Stimulated activated naive B cell treated with anti-CD40 and anti-IgM and Interleukin-4, amounts not matched to agents 10 μg/mL and 1 μg/mL and 100 μg/mL, for 72 hours (primary cell): ENCODE data around the gene GANAB.
A peak's percentile ranks its signal among the peaks of the same experiment; 100 is the strongest.
"Not testable (repeated sequence)": the region's sequence is repeated elsewhere in the genome, so short reads cannot be mapped to it uniquely, and the experiment has no call there.

Source experiments
- ATAC-seq, 2 donors: fragments of 150-1000 bp; cut with Tn5 transposase; replicated peaks; 2 replicates each; pipeline ENCODE4 v1.10.0; 2021; ENCODE audit warnings: moderate library complexity in 1 of 2
- DNase-seq: peaks from one replicate; pipeline ENCODE4 v3.0.0; 2021
- H3K27ac Mint-ChIP-seq: one replicate; pipeline ENCODE4 v1.8.0; 2022; ENCODE audit warnings: mild to moderate bottlenecking, mixed read lengths
- H3K27me3 Mint-ChIP-seq, 2 donors: one replicate each; pipeline ENCODE4 v1.8.0; 2022; ENCODE audit warnings: mixed read lengths in 2 of 2
- H3K36me3 Mint-ChIP-seq, 2 donors: one replicate each; pipeline ENCODE4 v1.8.0; 2022; ENCODE audit warnings: mixed read lengths in 2 of 2, mild to moderate bottlenecking in 1 of 2
- H3K4me1 Mint-ChIP-seq, 2 donors: one replicate each; pipeline ENCODE4 v1.8.0; 2022; ENCODE audit warnings: mixed read lengths in 2 of 2, mild to moderate bottlenecking in 1 of 2
- H3K4me3 Mint-ChIP-seq, 2 donors: one replicate each; pipeline ENCODE4 v1.8.0; 2022; ENCODE audit warnings: mild to moderate bottlenecking in 2 of 2, mixed read lengths in 2 of 2, moderate library complexity in 1 of 2
- H3K9me3 Mint-ChIP-seq, 2 donors: one replicate each; pipeline ENCODE4 v1.8.0; 2022; ENCODE audit warnings: mixed read lengths in 2 of 2, mild to moderate bottlenecking in 1 of 2

The GANAB gene

DNA sequence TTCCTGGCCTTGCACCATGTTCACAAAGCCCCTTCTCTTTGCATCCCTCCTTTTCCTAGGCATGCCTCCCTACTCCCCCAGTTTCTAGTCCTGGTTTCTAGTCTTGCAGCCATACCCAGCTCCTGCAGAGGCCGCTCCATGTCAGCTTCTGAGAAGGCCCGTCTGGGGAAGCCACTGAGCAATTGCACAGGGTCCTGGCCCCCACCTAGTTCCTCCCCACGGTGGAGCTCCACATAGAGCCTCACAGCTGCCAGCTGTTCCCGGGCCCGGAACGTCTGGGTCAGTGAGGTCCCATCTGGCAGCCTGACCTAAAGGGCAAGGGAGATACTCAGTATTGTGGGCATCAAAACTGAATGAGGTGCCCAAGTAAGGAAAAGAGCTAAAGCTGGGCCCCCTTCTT, 30.3 kb upstream of the GANAB start:
- Mint-ChIP-seq H3K9me3 (no peaks in the 10 kb centered on the region), H3K4me3 (peak overlapping the region; percentile 49 to 96), H3K27ac (peak overlapping the region; percentile 25), H3K36me3 (peaks cover 28 to 40% of the 10 kb centered on the region in 2 donors), H3K4me1 (peaks cover 30 to 51% of the 10 kb centered on the region in 2 donors), H3K27me3 (no peaks in the 10 kb centered on the region)
- DNase-seq = no peak
- no peak for ATAC-seq

DNA sequence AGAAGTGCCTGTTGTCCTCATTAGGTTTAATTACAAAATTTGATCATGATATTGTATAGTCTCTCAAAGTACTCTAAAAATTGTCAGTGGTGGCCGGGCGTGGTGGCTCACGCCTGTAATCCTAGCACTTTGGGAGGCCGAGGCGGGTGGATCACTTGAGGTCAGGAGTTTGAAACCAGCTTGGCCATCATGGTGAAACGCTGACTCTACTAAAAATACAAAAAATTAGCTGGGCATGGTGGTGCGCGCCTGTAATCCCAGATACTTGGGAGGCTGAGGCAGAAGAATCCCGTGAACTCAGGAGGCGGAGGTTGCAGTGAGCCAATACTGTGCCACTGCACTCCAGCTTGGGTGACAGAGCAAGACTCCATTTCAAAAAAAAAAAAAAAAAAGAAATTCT, 29.0 kb upstream of the GANAB start:
- H3K9me3 Mint-ChIP-seq, ATAC-seq, DNase-seq, H3K27me3 Mint-ChIP-seq, H3K4me3 Mint-ChIP-seq: not testable (repeated sequence)
- H3K4me1 Mint-ChIP-seq = peaks cover 26 to 51% of the 10 kb centered on the region in 2 donors
- H3K27ac Mint-ChIP-seq = peak overlapping the region; percentile 39
- H3K36me3 Mint-ChIP-seq = peaks cover 30 to 52% of the 10 kb centered on the region in 2 donors

DNA sequence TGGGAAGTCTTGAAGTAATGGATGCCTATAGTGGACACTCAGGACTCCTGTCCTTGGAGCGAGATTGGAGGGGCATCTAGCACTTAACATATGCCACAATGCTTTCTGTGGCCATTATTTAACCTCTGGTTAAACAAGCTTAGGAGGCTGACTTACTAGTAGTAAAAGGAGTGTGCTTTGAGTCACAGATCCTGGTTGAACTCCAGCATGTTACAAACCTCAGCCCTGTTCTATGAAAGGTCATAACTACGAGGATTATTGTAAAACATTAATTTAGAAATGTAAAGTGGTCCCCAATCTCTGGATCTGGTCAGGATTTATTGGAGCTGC, 26.7 kb upstream of the GANAB start:
- H3K4me3 Mint-ChIP-seq = peak overlapping the region; percentile 97 to 99
- no peaks in the 10 kb centered on the region for H3K27me3 Mint-ChIP-seq
- DNase-seq (no peak), ATAC-seq (no peak)
- peaks cover 33 to 55% of the 10 kb centered on the region in 2 donors for H3K36me3 Mint-ChIP-seq
- peak overlapping the region; percentile 98 for H3K27ac Mint-ChIP-seq
- H3K4me1 Mint-ChIP-seq = peaks cover 25 to 58% of the 10 kb centered on the region in 2 donors
- H3K9me3 Mint-ChIP-seq = no peaks in the 10 kb centered on the region

DNA sequence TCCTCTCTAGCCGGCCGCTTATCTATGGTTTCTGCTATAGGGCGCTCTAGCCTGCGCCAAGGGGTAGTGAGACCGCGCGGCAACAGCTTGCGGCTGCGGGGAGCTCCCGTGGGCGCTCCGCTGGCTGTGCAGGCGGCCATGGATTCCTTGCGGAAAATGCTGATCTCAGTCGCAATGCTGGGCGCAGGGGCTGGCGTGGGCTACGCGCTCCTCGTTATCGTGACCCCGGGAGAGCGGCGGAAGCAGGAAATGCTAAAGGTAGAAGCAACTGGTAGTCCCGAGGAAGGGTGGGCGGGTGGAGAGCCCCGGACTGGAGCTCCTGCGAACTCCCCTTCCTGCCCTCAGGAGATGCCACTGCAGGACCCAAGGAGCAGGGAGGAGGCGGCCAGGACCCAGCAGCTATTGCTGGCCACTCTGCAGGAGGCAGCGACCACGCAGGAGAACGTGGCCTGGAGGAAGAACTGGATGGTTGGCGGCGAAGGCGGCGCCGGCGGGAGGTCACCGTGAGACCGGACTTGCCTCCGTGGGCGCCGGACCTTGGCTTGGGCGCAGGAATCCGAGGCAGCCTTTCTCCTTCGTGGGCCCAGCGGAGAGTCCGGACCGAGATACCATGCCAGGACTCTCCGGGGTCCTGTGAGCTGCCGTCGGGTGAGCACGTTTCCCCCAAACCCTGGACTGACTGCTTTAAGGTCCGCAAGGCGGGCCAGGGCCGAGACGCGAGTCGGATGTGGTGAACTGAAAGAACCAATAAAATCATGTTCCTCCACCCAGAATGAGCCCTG, 25.4 kb upstream of the GANAB start, which contains the start of the genes LBHD1 and UQCC3:
TSS of gene LBHD1 (minus strand) at position 660 of the 782 bp plus-strand sequence. CDS start 2,236 bp downstream, outside the sequence.
TSS of gene UQCC3 (plus strand) at position 66 of the 782 bp plus-strand sequence. CDS start at position 139, 73 bp downstream.
- peaks cover 24 to 51% of the 10 kb centered on the region in 2 donors for H3K36me3 Mint-ChIP-seq
- ATAC-seq = peak; percentile 88 to 89
- H3K9me3 Mint-ChIP-seq = no peaks in the 10 kb centered on the region
- peak within 1 kb of the TSS; percentile 98 for H3K27ac Mint-ChIP-seq
- no peaks in the 10 kb centered on the region for H3K27me3 Mint-ChIP-seq
- H3K4me3 Mint-ChIP-seq = peak within 1 kb of the TSS; percentile 97 to 99
- DNase-seq = peak; percentile 79
- H3K4me1 Mint-ChIP-seq = peaks cover 19 to 56% of the 10 kb centered on the region in 2 donors

DNA sequence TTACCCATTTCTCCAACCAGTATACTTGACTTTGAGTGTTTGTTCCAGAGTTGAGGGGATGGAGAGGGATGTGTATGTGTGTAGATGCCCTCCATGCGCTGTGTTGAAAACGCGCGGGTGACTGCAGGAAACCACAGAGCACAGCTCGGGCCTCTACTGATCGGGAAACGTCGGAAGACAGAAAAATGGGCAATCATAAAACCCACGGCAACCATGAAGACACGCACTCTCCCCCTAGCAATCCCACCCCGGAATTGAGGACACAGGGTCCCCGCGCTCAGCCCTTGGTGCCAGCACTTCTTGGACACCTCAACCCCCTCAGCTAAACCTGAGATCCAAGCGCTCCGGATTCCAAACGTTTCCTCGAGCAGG, 24.8 kb upstream of the GANAB start:
- H3K36me3 Mint-ChIP-seq = peaks cover 27 to 52% of the 10 kb centered on the region in 2 donors
- H3K4me3 Mint-ChIP-seq = peak overlapping the region; percentile 97 to 99
- H3K9me3 Mint-ChIP-seq = no peaks in the 10 kb centered on the region
- peaks cover 24 to 58% of the 10 kb centered on the region in 2 donors for H3K4me1 Mint-ChIP-seq
- H3K27ac Mint-ChIP-seq = peak overlapping the region; percentile 98
- ATAC-seq (peak; percentile 7 to 13), DNase-seq (no peak)
- H3K27me3 Mint-ChIP-seq = no peaks in the 10 kb centered on the region

DNA sequence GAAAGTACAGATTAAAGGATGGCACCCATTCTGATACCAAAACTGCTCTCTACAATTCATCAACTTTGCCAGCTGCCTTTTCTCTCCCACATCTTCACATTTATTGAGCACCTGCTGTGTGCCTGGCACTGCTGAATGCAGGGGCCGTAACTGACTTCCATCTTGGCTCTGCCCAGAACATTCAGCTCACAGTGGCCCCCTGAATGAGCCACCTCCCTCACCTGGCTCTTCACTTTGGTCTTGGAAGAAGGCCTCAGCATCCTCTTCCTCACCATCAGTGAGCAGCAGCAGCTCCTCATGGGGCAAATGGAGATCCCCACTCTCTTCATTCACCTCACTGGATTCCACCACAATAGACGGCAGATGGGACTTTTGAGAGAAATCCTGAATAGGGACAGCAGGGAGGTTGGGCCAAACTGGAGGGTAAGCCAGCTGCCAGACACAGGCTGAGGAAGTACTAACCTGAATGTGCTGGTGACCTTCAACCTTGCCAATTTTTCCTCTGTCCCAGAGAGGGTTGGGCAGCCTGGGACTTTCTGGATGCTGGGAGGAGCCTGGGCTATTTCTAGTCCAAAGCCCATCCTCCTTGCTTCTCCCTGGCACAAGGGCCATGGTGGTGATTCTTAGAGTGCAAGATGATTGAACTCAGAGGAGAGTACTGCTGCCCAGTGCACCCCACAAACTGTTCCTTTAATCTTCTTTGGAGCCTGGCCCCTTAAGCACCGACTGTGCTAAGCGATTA, 23.2 kb upstream of the GANAB start:
- Mint-ChIP-seq H3K36me3 (peaks cover 34 to 57% of the 10 kb centered on the region in 2 donors), H3K27me3 (no peaks in the 10 kb centered on the region), H3K9me3 (no peaks in the 10 kb centered on the region), H3K27ac (peak overlapping the region; percentile 78), H3K4me1 (peaks cover 27 to 68% of the 10 kb centered on the region in 2 donors), H3K4me3 (peak overlapping the region; percentile 44 to 49)
- DNase-seq (no peak), ATAC-seq (no peak)

DNA sequence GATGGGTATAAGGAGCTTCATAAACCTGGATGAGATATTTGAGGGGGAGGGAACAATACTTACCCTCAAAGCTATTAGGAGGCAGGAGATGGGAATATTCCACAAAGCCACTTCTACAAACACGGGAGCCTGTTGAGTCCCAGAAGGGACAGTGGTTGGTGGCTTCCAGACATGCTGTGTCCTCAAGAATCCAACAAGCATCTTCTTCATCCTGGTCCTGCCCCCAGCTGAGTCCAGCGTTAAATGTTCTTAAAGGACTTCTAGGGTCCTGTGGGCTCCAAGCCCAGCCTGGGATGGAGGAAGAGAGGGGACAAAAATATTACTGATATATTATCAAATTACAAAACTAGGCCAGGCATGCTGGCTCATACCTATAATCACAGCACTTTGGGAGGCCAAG, 21.0 kb upstream of the GANAB start:
- Mint-ChIP-seq H3K27ac (peak overlapping the region; percentile 99), H3K4me3 (peak overlapping the region; percentile 97 to 100), H3K36me3 (peaks cover 39 to 62% of the 10 kb centered on the region in 2 donors), H3K9me3 (no peaks in the 10 kb centered on the region), H3K4me1 (peaks cover 28 to 66% of the 10 kb centered on the region in 2 donors), H3K27me3 (no peaks in the 10 kb centered on the region)
- ATAC-seq (no peak), DNase-seq (no peak)

DNA sequence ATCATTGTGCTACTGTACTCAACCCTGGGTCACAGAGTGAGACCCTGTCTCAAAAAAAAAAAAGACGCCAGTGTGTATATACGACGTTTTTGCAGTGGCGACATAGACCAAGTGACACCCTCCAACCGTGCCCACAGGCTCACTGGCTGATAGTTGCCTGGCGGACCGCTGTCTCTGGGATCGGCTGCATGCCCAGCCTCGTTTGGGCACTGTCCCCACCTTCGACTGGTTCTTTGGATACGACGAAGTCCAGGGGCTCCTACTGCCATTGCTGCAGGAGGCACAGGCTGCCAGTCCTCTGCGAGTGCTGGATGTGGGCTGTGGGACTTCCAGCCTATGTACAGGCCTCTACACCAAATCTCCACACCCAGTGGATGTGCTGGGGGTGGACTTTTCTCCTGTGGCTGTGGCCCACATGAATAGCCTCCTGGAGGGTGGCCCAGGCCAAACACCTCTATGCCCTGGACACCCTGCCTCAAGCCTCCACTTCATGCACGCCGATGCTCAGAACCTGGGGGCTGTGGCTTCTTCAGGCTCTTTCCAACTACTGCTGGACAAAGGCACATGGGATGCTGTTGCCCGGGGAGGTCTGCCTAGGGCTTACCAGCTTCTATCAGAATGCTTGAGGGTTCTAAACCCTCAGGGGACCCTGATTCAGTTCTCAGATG, 20.0 kb upstream of the GANAB start:
- H3K36me3 Mint-ChIP-seq = peaks cover 34 to 55% of the 10 kb centered on the region in 2 donors
- H3K27me3 Mint-ChIP-seq = no peaks in the 10 kb centered on the region
- peak overlapping the region; percentile 97 to 100 for H3K4me3 Mint-ChIP-seq
- no peaks in the 10 kb centered on the region for H3K9me3 Mint-ChIP-seq
- peak overlapping the region; percentile 99 for H3K27ac Mint-ChIP-seq
- ATAC-seq = no peak
- DNase-seq = no peak
- peaks cover 26 to 64% of the 10 kb centered on the region in 2 donors for H3K4me1 Mint-ChIP-seq

DNA sequence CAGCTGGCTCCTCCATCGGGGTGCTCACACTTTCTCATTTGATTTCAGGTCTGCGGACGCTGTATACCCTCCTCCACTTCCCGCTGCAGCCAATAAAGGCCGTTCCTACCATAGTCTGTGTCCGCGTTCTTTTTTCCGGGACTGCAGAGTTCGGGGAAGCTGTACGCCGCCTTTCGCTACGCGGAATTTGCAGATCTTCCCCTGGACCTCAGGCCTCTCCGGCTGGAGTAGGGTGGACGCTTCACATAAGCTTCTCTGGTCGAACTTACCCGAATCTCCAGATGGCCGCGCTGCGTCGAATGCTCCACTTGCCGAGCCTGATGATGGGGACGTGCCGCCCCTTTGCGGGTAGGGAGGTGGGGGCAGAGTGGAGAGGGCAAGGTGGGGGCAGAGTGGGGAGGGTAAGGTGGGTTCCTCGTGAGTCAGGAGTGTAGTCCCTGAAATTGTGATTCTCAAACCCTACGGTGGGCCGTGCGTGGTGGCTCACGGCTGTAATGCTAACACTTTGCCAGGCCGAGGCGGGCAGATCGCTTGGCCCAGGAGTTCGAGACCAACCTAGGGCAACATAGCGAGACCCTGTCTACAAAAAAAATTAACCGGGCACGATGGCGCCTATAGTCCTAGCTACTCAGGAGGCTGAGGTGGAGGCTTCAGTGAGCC, 19.3 kb upstream of the GANAB start:
- Mint-ChIP-seq H3K4me1 (peaks cover 26 to 62% of the 10 kb centered on the region in 2 donors), H3K9me3 (no peaks in the 10 kb centered on the region), H3K27me3 (no peaks in the 10 kb centered on the region), H3K4me3 (peak overlapping the region; percentile 97 to 100), H3K27ac (peak overlapping the region; percentile 99), H3K36me3 (peaks cover 34 to 50% of the 10 kb centered on the region in 2 donors)
- DNase-seq (peak; percentile 28), ATAC-seq (peak; percentile 27 to 40)

DNA sequence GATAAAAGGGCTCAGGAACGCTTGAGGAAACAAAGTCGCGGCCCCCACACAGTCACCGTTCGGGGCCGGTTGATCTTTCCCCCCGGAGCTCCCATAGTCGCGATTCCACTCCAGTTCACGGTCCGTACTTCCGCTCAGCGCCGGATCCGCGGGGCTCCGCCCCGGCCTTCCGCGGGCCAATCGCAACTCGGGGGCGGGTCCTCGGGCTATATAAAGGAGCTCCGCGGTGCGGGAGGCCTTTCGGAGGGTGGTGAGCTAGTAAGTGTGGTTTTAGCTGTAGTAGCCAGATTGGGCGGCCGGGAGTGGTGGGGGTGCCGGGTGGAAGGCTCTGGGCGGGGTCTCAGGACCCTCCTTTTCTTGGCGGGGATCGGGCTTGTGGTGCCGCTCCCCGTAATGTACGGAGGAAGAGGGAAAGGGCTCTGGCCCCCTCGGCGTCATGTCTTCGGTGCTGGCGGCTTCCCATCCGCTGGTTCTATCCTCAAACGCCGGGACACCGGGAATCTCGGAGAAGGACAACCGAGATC, 18.7 kb upstream of the GANAB start, which contains the start of the genes C11orf98 and CSKMT:
TSS of gene C11orf98 (minus strand) at position 136 of the 524 bp plus-strand sequence. CDS start at position 95, 41 bp downstream.
TSS of gene CSKMT (plus strand) at position 238 of the 524 bp plus-strand sequence. CDS start 568 bp downstream, outside the sequence.
- ATAC-seq = peak; percentile 90 to 94
- DNase-seq = peak; percentile 94
- peak within 1 kb of the TSS; percentile 97 to 100 for H3K4me3 Mint-ChIP-seq
- peaks cover 26 to 58% of the 10 kb centered on the region in 2 donors for H3K4me1 Mint-ChIP-seq
- no peaks in the 10 kb centered on the region for H3K27me3 Mint-ChIP-seq
- H3K27ac Mint-ChIP-seq = peak within 1 kb of the TSS; percentile 99
- H3K36me3 Mint-ChIP-seq = peaks cover 34 to 48% of the 10 kb centered on the region in 2 donors
- no peaks in the 10 kb centered on the region for H3K9me3 Mint-ChIP-seq

DNA sequence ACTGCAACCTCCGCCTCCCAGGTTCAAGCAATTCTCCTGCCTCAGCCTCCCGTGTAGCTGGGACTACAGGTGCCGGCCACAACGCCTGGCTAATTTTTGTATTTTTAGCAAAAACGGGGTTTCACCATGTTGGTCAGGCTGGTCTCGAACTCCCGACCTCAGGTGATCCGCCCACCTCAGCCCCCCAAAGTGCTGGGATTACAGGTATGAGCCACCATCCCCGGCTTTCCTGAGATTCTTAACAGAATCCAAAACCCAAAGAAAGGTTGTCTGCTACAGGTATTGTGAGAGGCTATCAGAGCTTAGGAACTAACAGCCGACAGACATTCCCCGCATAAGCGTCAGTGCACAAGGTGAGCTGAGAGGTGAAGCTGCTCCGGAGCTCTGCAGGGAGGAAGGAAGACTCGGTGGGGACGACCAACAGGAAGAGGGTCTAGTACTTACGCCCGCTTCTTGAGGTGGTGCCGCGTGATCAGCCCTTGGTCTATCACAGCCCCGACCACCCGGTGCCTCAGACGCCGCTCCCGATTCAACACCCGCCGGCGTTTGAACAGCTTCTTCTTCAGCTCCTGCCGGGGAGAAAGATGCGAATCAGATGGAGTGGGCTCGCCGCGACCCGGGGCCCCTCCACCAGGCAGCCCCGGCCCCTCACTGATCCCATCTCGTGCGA, 18.1 kb upstream of the GANAB start:
- H3K27ac Mint-ChIP-seq = peak overlapping the region; percentile 99
- DNase-seq (no peak), ATAC-seq (peak; percentile 63 to 65)
- no peaks in the 10 kb centered on the region for H3K27me3 Mint-ChIP-seq
- peaks cover 22 to 53% of the 10 kb centered on the region in 2 donors for H3K4me1 Mint-ChIP-seq
- H3K36me3 Mint-ChIP-seq = peaks cover 34 to 46% of the 10 kb centered on the region in 2 donors
- peak overlapping the region; percentile 97 to 100 for H3K4me3 Mint-ChIP-seq
- H3K9me3 Mint-ChIP-seq = no peaks in the 10 kb centered on the region

DNA sequence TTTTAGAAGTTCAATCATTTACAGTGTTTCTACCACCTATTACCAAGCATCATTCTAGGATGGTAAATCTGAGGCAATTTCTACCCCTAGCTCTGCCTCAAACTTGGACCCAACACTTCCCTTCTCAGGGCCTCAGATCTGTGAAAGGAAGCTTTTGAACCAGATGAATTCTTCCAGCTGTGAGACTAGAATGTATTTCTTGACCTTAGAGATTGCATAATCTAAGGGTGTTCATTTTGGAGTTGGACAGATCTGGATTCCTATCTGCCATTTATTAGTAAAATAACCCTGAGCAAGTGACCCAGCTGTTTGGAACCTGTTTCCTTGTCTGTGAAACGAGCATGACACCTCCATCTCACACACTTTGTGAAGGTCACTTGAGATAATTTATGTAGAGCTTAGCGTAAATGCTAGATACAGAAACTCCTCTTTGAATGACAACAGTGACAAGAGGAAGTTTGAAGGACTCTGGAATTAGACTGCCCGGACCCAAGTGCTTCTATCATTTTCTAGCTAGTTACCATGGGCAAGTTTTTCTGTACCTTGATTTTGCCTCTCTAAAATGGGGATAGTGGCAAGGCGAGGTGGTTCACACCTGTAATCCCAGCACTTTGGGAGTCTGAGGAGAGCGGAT, 10.5 kb upstream of the GANAB start:
- Mint-ChIP-seq H3K27me3 (no peaks in the 10 kb centered on the region), H3K9me3 (no peaks in the 10 kb centered on the region), H3K4me3 (no peak overlapping the region), H3K4me1 (peaks cover 9 to 12% of the 10 kb centered on the region in 2 donors), H3K27ac (no peak overlapping the region), H3K36me3 (peaks cover 0 to 8% of the 10 kb centered on the region in 2 donors)
- ATAC-seq = no peak
- no peak for DNase-seq
